Measurements from ENCODE around the gene BLVRA. TPM values are rescaled to one million over a fixed set of nuclear protein-coding genes. Genes with fewer than 3 reads are reported as not detected.

The BLVRA gene
- polyA plus RNA-seq, 1 experiment, result 33.9 TPM

DNA sequence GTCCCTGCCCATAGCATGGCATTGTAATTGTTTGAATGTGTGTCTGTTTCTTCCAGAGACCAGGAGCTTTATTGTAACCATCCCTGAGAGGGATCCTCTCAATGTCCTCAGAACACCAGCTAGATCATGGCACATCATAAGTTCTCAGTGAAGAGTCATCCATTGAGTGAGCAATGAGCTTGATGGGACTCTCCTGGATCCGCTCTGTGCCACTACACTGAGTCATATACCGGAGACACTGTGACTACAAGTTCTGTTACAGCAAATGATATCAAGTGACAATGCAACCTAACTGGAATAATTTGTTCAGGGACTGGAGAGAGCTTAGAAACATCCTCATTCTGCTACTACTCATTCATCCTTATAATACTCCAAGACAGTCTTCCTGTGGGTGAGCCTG, 85.8 kb downstream of the BLVRA start:
- Histone ChIP-seq H3K4me3 (ENCODE audit: low read depth, low read length) (no peak overlapping the region), H3K27me3 (ENCODE audit: control insufficient read depth, insufficient read depth, low read length) (peaks cover 2% of the 10 kb centered on the region; the same call in 1 of the 2 replicates), H3K36me3 (ENCODE audit: control insufficient read depth, insufficient read depth, low read length) (no peaks in the 10 kb centered on the region)
- POLR2A ChIA-PET, result no interaction called here
- CTCF ChIA-PET, result interaction anchor here (1.3 to 2.4 kb wide), 2 partner anchors 124 to 262 kb away, joined by 3 to 9 read pairs; partner anchors contain the start of gene STK17A
- no peak for DNase-seq (ENCODE audit: low read depth)
- TF ChIP-seq, protein P1, sequence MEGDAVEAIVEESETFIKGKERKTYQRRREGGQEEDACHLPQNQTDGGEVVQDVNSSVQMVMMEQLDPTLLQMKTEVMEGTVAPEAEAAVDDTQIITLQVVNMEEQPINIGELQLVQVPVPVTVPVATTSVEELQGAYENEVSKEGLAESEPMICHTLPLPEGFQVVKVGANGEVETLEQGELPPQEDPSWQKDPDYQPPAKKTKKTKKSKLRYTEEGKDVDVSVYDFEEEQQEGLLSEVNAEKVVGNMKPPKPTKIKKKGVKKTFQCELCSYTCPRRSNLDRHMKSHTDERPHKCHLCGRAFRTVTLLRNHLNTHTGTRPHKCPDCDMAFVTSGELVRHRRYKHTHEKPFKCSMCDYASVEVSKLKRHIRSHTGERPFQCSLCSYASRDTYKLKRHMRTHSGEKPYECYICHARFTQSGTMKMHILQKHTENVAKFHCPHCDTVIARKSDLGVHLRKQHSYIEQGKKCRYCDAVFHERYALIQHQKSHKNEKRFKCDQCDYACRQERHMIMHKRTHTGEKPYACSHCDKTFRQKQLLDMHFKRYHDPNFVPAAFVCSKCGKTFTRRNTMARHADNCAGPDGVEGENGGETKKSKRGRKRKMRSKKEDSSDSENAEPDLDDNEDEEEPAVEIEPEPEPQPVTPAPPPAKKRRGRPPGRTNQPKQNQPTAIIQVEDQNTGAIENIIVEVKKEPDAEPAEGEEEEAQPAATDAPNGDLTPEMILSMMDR (IDR thresholded peaks at IDR 0.05; ENCODE audit: insufficient read depth, low read depth, low read length), result no peak

DNA sequence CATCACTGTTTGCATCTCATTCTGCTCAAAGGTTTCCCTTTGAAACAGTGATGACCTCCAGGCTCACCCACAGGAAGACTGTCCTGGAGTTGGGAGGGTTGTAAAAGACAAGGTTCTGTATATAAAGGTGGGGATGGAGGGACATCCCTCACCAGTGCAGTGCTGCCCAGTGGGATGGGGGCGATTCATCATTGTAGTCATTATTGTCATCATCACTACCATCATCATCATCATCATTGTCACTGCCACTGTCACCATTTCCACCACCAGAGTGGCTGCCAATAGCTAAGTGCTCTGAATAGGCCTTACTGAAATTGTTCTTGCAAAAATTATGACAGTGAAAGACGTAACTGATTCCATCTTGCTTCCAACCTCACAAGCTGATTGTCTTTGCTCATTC, 86.2 kb downstream of the BLVRA start:
- ChIA-PET POLR2A (no interaction called here), CTCF (interaction anchor here (2.4 kb wide), 1 partner anchor 262 kb away, joined by 9 read pairs; the partner anchor contains the start of gene STK17A)
- no peak for DNase-seq (ENCODE audit: low read depth)
- Histone ChIP-seq H3K4me3 (ENCODE audit: low read depth, low read length) (no peak overlapping the region), H3K27me3 (ENCODE audit: control insufficient read depth, insufficient read depth, low read length) (peaks cover 2% of the 10 kb centered on the region; the same call in 1 of the 2 replicates), H3K36me3 (ENCODE audit: control insufficient read depth, insufficient read depth, low read length) (no peaks in the 10 kb centered on the region)
- TF ChIP-seq, protein P1 (IDR thresholded peaks at IDR 0.05; ENCODE audit: insufficient read depth, low read depth, low read length), result no peak

DNA sequence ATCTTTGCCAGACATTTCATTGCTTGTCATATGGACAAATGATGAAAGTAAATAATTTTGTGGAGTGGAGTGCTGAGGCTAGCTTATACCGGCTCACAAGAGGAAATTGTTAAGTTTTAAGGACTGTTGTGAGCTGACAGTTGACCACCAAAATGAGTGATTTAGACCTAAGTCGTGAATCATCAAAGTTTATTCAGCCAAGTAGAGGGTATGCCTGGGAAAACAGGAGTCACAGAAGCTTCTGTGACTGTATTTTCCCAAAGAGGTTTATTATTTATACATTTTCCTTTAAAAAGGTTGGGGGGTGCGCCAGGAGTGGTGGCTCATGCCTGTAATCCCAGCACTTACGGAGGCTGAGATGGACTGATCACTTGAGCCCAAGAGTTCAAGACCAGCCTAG, 89.0 kb downstream of the BLVRA start:
- H3K4me3 ChIP-seq (ENCODE audit: low read depth, low read length), result no peak overlapping the region
- no peak for DNase-seq (ENCODE audit: low read depth)
- CTCF ChIA-PET, result interaction anchor here (0.9 to 3.7 kb wide), 3 partner anchors 9 to 265 kb away, joined by 4 to 43 read pairs (median 5); partner anchors contain the start of gene STK17A
- no peaks in the 10 kb centered on the region for H3K36me3 ChIP-seq (ENCODE audit: control insufficient read depth, insufficient read depth, low read length)
- TF ChIP-seq, protein P1 (IDR thresholded peaks at IDR 0.05; ENCODE audit: insufficient read depth, low read depth, low read length), result no peak
- no peaks in the 10 kb centered on the region for H3K27me3 ChIP-seq (ENCODE audit: control insufficient read depth, insufficient read depth, low read length)
- POLR2A ChIA-PET, result no interaction called here

DNA sequence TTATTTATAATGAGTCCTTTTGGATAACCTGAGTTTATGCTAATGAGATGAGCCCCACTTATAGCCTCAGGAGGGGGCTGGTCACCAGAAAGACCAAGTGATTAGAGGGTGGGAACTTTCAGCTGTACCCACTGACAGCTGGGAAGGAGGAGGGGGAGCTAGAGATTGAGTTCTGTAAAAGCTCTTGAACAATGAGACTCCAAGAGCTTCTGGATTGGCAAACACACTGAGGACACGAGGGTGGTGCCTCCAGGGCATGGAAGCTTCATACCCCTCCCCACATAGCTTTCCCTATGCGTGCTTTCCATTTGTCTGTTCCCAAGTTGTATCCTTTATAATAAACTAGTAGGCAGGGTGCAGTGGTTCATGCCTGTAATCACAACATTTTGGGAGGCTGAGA, 90.6 kb downstream of the BLVRA start:
- H3K36me3 ChIP-seq (ENCODE audit: control insufficient read depth, insufficient read depth, low read length), result no peaks in the 10 kb centered on the region
- POLR2A ChIA-PET, result no interaction called here
- H3K27me3 ChIP-seq (ENCODE audit: control insufficient read depth, insufficient read depth, low read length), result no peaks in the 10 kb centered on the region
- CTCF ChIA-PET, result interaction anchor here (0.6 to 3.7 kb wide), 2 partner anchors 10 to 254 kb away, joined by 3 to 43 read pairs; no protein-coding TSS in a partner anchor
- DNase-seq (ENCODE audit: low read depth), result no peak
- no peak overlapping the region for H3K4me3 ChIP-seq (ENCODE audit: low read depth, low read length)
- TF ChIP-seq, protein P1 (IDR thresholded peaks at IDR 0.05; ENCODE audit: insufficient read depth, low read depth, low read length), result no peak

DNA sequence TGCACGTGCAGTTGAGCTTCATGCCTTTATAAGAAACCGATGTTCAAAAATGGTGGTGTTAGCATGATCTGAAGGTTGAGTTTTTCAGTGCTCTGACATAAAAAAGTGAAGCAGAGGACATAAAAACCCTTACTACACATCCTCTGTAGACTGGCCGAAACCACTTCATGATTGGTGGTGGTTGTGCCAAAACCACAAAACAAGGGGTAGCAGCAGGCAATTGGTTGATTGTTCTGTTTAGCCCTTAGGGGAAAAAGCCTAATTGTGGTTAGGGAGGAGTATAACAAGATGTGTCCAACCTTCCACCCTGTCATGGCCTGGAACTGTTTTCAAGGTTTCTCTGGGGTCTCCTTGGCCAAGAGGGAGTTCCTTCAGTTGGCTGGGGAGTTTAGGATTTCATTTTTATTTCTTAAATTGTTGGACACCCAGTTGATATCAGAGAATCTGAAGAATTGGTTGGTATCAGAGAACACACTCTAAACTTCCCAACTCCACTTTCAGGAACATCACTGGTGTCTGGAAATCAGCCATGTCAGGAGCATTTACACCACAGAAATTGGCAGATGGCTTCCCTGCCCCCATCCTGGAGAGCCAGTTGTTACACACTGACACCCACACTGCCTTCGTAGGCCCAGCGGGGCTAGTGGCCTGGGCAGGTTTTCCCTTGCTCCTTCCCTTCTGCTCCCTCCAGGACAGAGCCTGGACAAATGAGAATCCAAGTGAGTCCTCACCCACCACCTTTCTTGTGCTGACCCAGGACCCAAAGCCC, 92.1 kb downstream of the BLVRA start:
- Histone ChIP-seq H3K4me3 (ENCODE audit: low read depth, low read length) (no peak overlapping the region), H3K27me3 (ENCODE audit: control insufficient read depth, insufficient read depth, low read length) (no peaks in the 10 kb centered on the region), H3K36me3 (ENCODE audit: control insufficient read depth, insufficient read depth, low read length) (no peaks in the 10 kb centered on the region)
- POLR2A ChIA-PET, result no interaction called here
- TF ChIP-seq, protein P1 (IDR thresholded peaks at IDR 0.05; ENCODE audit: insufficient read depth, low read depth, low read length), result no peak
- CTCF ChIA-PET, result interaction anchor here (1.0 to 3.7 kb wide), 2 partner anchors 12 kb away, joined by 5 to 43 read pairs; no protein-coding TSS in a partner anchor
- DNase-seq (ENCODE audit: low read depth), result no peak
